Endothelial cell of umbilical vein (primary cell): ENCODE measurements around the gene HSPG2. TPM values are rescaled to one million over a fixed set of nuclear protein-coding genes. Genes with fewer than 3 reads are reported as not detected.

Source experiments
- BruUV-seq: library from RNA; stranded (reverse); fragments of 400-500 nt; replicated peaks from 2 replicates; lab custom pipeline; 2021; lab: Mats Ljungman, UMichigan
- CTCF ChIA-PET: fragments of 300-600, 350-600 bp; sonication (Branson Sonifier 250); formaldehyde crosslinking; loops from one replicate; lab custom pipeline; 2021; ENCODE audit warnings: antibody characterized with exemption, inconsistent platforms; lab: Charles Lee
- POLR2A ChIA-PET: fragments of 300-600, 350-600 bp; sonication (Branson Sonifier 250); formaldehyde crosslinking; loops from one replicate; lab custom pipeline; 2021; ENCODE audit warnings: antibody characterized with exemption, inconsistent platforms; lab: Charles Lee
- DNase-seq: peaks from one replicate; pipeline ENCODE4 v3.0.0-alpha.2; 2011; ENCODE audit warnings: low read depth, low spot score
- FAIRE-seq: peaks from 2 replicates; lab custom pipeline; 2011; peaks lifted over from hg19 to GRCh38; lab: Jason Lieb, UNC
- H2AFZ ChIP-seq: 2 replicates; pipeline ENCODE4 v1.6.0; 2012; ENCODE audit warnings: low read depth, low read length, control low read depth, inconsistent platforms
- H3K27ac ChIP-seq: 2 replicates; pipeline ENCODE4 v1.5.1; 2011; ENCODE audit warnings: low read depth, mild to moderate bottlenecking, control low read depth, low read length, moderate library complexity; ENCODE audit not compliant: insufficient read depth
- H3K27me3 ChIP-seq, 2 experiments: 2 replicates each; pipeline versions ENCODE4 v1.6.0 to v1.6.1; 2011; ENCODE audit warnings: low read length in 2 of 2, mixed read lengths in 1 of 2; ENCODE audit not compliant: control insufficient read depth in 2 of 2, insufficient read depth in 2 of 2
- H3K36me3 ChIP-seq, 2 experiments: 2 replicates in 1 of 2; 3 replicates in 1 of 2; pipeline ENCODE4 v1.5.1; 2011; ENCODE audit warnings: low read length in 2 of 2, mild to moderate bottlenecking in 1 of 2, moderate library complexity in 1 of 2; ENCODE audit not compliant: control insufficient read depth in 2 of 2, insufficient read depth in 2 of 2; ENCODE audit errors: extremely low read depth in 1 of 2
- H3K4me1 ChIP-seq: 3 replicates; pipeline ENCODE4 v1.5.1; 2011; ENCODE audit warnings: mild to moderate bottlenecking, low read length; ENCODE audit not compliant: control insufficient read depth, insufficient read depth; ENCODE audit errors: extremely low read depth
- H3K4me2 ChIP-seq: 2 replicates; pipeline ENCODE4 v1.6.1; 2011; ENCODE audit warnings: low read length, control low read depth, mixed read lengths; ENCODE audit not compliant: insufficient read depth
- H3K4me3 ChIP-seq, 3 experiments: fragments of 200-600 bp in 1 of 3; sonication (generic), shearing (Covaris generic) in 1 of 3; replicated peaks in 1 of 3; 2 replicates each; pipeline ENCODE4 v1.5.1; 2011 to 2016; ENCODE audit warnings: control low read depth in 3 of 3, low read length in 3 of 3, mild to moderate bottlenecking in 2 of 3, inconsistent platforms in 1 of 3, low read depth in 1 of 3, moderate library complexity in 1 of 3; ENCODE audit not compliant: insufficient read depth in 1 of 3
- H3K79me2 ChIP-seq: 2 replicates; pipeline ENCODE4 v1.6.0; 2012; ENCODE audit warnings: low read length, inconsistent platforms; ENCODE audit not compliant: control insufficient read depth, insufficient read depth
- H3K9ac ChIP-seq: replicated peaks from 2 replicates; pipeline ENCODE3; 2011; ENCODE audit warnings: low read length, control low read depth; ENCODE audit not compliant: insufficient read depth; ENCODE audit errors: extremely low read depth
- H3K9me1 ChIP-seq: replicated peaks from 3 replicates; pipeline ENCODE4 v1.6.0; 2011; ENCODE audit warnings: mild to moderate bottlenecking, low read length; ENCODE audit not compliant: control insufficient read depth, insufficient read depth; ENCODE audit errors: extremely low read depth
- H3K9me3 ChIP-seq: replicated peaks from 2 replicates; pipeline ENCODE4 v1.5.1; 2012; ENCODE audit warnings: low read length, inconsistent platforms; ENCODE audit not compliant: control insufficient read depth, insufficient read depth
- H4K20me1 ChIP-seq: replicated peaks from 2 replicates; pipeline ENCODE3; 2011; ENCODE audit warnings: mild to moderate bottlenecking, low read length; ENCODE audit not compliant: control insufficient read depth, insufficient read depth; ENCODE audit errors: extremely low read depth
- EZH2 ChIP-seq: IDR thresholded peaks from 2 replicates; pipeline ENCODE4 v1.6.1; 2012; ENCODE audit warnings: borderline replicate concordance, low read depth, mild to moderate bottlenecking, moderate library complexity, low read length, inconsistent platforms; ENCODE audit not compliant: severe bottlenecking
- FOS ChIP-seq: IDR thresholded peaks from 2 replicates; pipeline ENCODE4 v1.6.1; 2011; ENCODE audit warnings: mild to moderate bottlenecking, low read length, moderate library complexity, borderline replicate concordance; ENCODE audit not compliant: insufficient read depth
- GATA2 ChIP-seq: IDR thresholded peaks from 2 replicates; pipeline ENCODE4 v1.7.0; 2011; ENCODE audit warnings: low read depth, mild to moderate bottlenecking, moderate library complexity, mixed read lengths, low read length; ENCODE audit not compliant: insufficient read length, insufficient read depth
- JUN ChIP-seq: IDR thresholded peaks from 2 replicates; pipeline ENCODE4 v1.6.1; 2011; ENCODE audit warnings: borderline replicate concordance, low read depth; ENCODE audit not compliant: insufficient read length, insufficient read depth
- POLR2A ChIP-seq: IDR thresholded peaks from 2 replicates; pipeline ENCODE4 v1.6.1; 2012; ENCODE audit warnings: low read depth, mild to moderate bottlenecking, control low read depth, low read length
- POLR2AphosphoS5 ChIP-seq: IDR thresholded peaks from 2 replicates; pipeline ENCODE4 v1.6.1; 2012; ENCODE audit warnings: low read depth, mild to moderate bottlenecking, control low read depth, low read length, moderate library complexity; ENCODE audit not compliant: insufficient read depth
- dilution Hi-C: fragments of 300-500 bp; cut with MboI; formaldehyde crosslinking; loops from one replicate; pipeline ENCODE4 v1.15.0; 2019; ENCODE audit warnings: low sequenced_read_pairs; ENCODE audit not compliant: extremely low pct_ligation_motif_present
- intact Hi-C: fragments of 100-400 bp; cut with micrococcal nuclease; formaldehyde crosslinking; loops from one replicate; pipeline ENCODE4 v1.10.0; 2022
- polyA plus RNA-seq, 4 experiments: library from polyadenylated mRNA; depleted of rRNA in 3 of 4; stranded (reverse) in 3 of 4; unstranded in 1 of 4; fragments of >200 nt; gene quantifications; 2 replicates each; pipeline versions ENCODE4 v1.2.1 to v1.2.3, GENCODE V29; 2011 to 2012; ENCODE audit warnings: missing spikeins in 1 of 4
- total RNA-seq: library from RNA; stranded (reverse); gene quantifications from 2 replicates; pipeline ENCODE4 v1.2.3, GENCODE V29; 2021

HSPG2 gene
- total and polyA plus RNA-seq, 2 donors (not counting 3 experiments of a cell fraction or from before 2014, with no cell fraction given): 734 to 3,499 TPM

- H3K9me1 ChIP-seq: no peaks in the 10 kb centered on the region
- H3K4me3 ChIP-seq: no peak overlapping the region
- intact Hi-C loops: no loop called here
- H3K9ac ChIP-seq: no peak overlapping the region
- ChIA-PET POLR2A (interaction anchor here (1.0 to 1.8 kb wide), 2 partner anchors 36 to 38 kb away, joined by 4 read pairs; no protein-coding TSS in a partner anchor), CTCF (interaction anchor here (1.1 to 11.3 kb wide), 6 partner anchors 9 to 455 kb away, joined by 3 to 95 read pairs (median 4); partner anchors contain the start of gene HSPG2)
- peak; percentile 36 for DNase-seq
- no peaks in the 10 kb centered on the region for H3K36me3 ChIP-seq
- BruUV-seq: no TSS peak
- dilution Hi-C loops: no loop called here
- H3K9me3 ChIP-seq: no peaks in the 10 kb centered on the region
- no peaks in the 10 kb centered on the region for H4K20me1 ChIP-seq
- no peak for TF ChIP-seq FOS
- TF ChIP-seq JUN: no peak
- no peak for TF ChIP-seq POLR2A
- TF ChIP-seq GATA2: no peak
- peak overlapping the region; percentile 18 for H3K27ac ChIP-seq
- H3K4me1 ChIP-seq: peaks cover 49% of the 10 kb centered on the region
- H3K27me3 ChIP-seq: no peaks in the 10 kb centered on the region
- FAIRE-seq: no peak
- H3K4me2 ChIP-seq: no peak overlapping the region
- H3K79me2 ChIP-seq: no peaks in the 10 kb centered on the region
- H2AFZ ChIP-seq: no peak overlapping the region
Measured at GRCh38 chr1:21961337-21961736, 24.2 kb upstream of the HSPG2 start.

GRCh38 chr1:21956720-21957552, 19.8 kb upstream of the HSPG2 start:
- FAIRE-seq: peak; percentile 93
- H4K20me1 ChIP-seq: no peaks in the 10 kb centered on the region
- ChIA-PET CTCF (interaction anchor here (1.8 to 11.3 kb wide), 5 partner anchors 8 to 32 kb away, joined by 4 to 95 read pairs (median 20); partner anchors contain the start of gene HSPG2), POLR2A (no interaction called here)
- intact Hi-C loops (loop anchor here (1.0 kb wide), 1 partner anchor 13 kb away; no protein-coding TSS in a partner anchor), dilution Hi-C loops (no loop called here)
- H3K27me3 ChIP-seq: no peaks in the 10 kb centered on the region
- H3K4me2 ChIP-seq: peak overlapping the region; percentile 6
- H3K36me3 ChIP-seq: no peaks in the 10 kb centered on the region
- no peaks in the 10 kb centered on the region for H3K9me1 ChIP-seq
- no peaks in the 10 kb centered on the region for H3K79me2 ChIP-seq
- TF ChIP-seq JUN: peak; percentile 50
- no peak for TF ChIP-seq EZH2
- peak; percentile 53 for TF ChIP-seq POLR2AphosphoS5
- peak overlapping the region; percentile 80 for H3K27ac ChIP-seq
- no TSS peak for BruUV-seq
- H3K9me3 ChIP-seq: no peaks in the 10 kb centered on the region
- no peak overlapping the region for H3K9ac ChIP-seq
- H2AFZ ChIP-seq: no peak overlapping the region
- peaks cover 41% of the 10 kb centered on the region for H3K4me1 ChIP-seq
- H3K4me3 ChIP-seq: no peak overlapping the region
- DNase-seq: peak; percentile 89
